NT2/D1 (cell line): ENCODE data around the gene KIF7.

ENCODE experiments used
- SUZ12 ChIP-seq: IDR thresholded peaks from 2 replicates; pipeline ENCODE4 v1.6.1; 2011; ENCODE audit not compliant: insufficient read length, insufficient read depth; ENCODE audit errors: extremely low read depth
- YY1 ChIP-seq: IDR thresholded peaks from 2 replicates; pipeline ENCODE4 v1.6.1; 2011; ENCODE audit not compliant: insufficient read length, insufficient read depth
- ZNF274 ChIP-seq: IDR thresholded peaks from 2 replicates; pipeline ENCODE4 v1.6.1; 2011; ENCODE audit warnings: mild to moderate bottlenecking, low read depth, low read length

DNA sequence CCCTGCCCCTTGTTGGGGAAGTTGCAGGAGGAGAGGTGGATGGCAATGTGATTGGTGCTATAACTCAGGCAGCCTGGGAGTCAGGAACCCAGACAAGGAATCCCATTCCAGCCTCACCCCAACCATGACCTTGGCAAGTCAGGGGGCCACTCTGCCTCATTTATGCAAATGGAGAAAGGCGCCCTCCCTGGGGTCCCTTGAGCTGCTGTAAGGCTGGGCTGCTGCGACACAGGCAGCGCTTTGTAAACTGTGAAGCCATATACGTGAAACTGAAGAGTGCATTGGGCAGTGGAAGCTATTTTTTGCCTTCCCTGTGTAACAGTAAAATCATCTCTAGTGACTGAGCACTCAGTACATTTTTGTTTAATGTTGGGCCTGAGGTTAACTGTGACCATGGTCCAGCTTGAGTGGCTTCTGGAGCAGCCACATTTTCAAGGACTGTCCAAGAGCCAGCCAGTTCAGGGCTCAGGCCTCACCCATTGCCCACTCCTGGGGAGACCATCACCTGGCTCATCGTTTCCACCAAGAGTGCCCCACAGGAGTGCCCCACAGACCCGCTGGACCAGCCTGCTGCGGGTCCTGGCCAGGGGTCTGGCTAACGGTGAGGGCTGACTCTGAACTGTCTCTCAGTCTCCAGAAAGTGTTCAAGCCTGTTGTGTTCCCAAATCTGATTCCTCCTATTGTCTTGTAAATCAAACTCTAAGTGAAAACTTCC, 27.9 kb downstream of the KIF7 start:
- TF ChIP-seq YY1 (no peak), ZNF274 (no peak), SUZ12 (no peak)
